SK-N-SH (cell line): Measurements from ENCODE around the gene EXOC3. TPM values are rescaled to one million over a fixed set of nuclear protein-coding genes. Genes with fewer than 3 reads are reported as not detected.

Experiments
- CTCF ChIA-PET: fragments of 300-600, 350-600 bp; formaldehyde crosslinking; extraction: SDS; loops from one replicate; lab custom pipeline; 2021; lab: Yijun Ruan, JAX
- POLR2A ChIA-PET: fragments of 350-600 bp; sonication (Branson Sonifier 250); formaldehyde crosslinking; extraction: SDS; loops from one replicate; lab custom pipeline; 2020; ENCODE audit warnings: antibody characterized with exemption, inconsistent platforms; lab: Yijun Ruan, JAX
- DNase-seq: peaks from one replicate; pipeline ENCODE4 v3.0.0; 2012
- H2AFZ ChIP-seq: fragments of 200-600 bp; sonication (generic); 2 replicates; pipeline ENCODE4 v1.8.1; 2016; ENCODE audit warnings: antibody characterized with exemption, mild to moderate bottlenecking, low read depth
- H3F3A ChIP-seq: fragments of 200-600 bp; sonication (generic); replicated peaks from 2 replicates; pipeline ENCODE3; 2016; ENCODE audit warnings: antibody characterized with exemption, mild to moderate bottlenecking; ENCODE audit not compliant: insufficient read depth
- H3K27ac ChIP-seq, 2 experiments: fragments of 200-500 bp in 1 of 2; fragments of 200-600 bp in 1 of 2; sonication (Bioruptor generic) in 1 of 2; sonication (generic), shearing (Covaris generic) in 1 of 2; 2 replicates each; pipeline versions ENCODE4 v1.5.1 to v1.6.1; 2014 to 2016; ENCODE audit warnings: low read depth in 2 of 2, inconsistent platforms in 1 of 2, low read length in 1 of 2, mild to moderate bottlenecking in 1 of 2, mixed read lengths in 1 of 2
- H3K27me3 ChIP-seq: fragments of 200-600 bp; sonication (generic), shearing (Covaris generic); 2 replicates; pipeline ENCODE4 v1.6.1; 2016; ENCODE audit warnings: mixed run types; ENCODE audit not compliant: insufficient read depth
- H3K36me3 ChIP-seq, 2 experiments: fragments of 200-500 bp in 1 of 2; fragments of 200-600 bp in 1 of 2; sonication (Bioruptor generic) in 1 of 2; sonication (generic) in 1 of 2; replicated peaks in 1 of 2; 2 replicates each; pipeline versions ENCODE3 to v1.5.1; 2014 to 2016; ENCODE audit warnings: low read length in 1 of 2, mild to moderate bottlenecking in 1 of 2; ENCODE audit not compliant: insufficient read depth in 2 of 2, control insufficient read depth in 1 of 2
- H3K4me1 ChIP-seq, 2 experiments: fragments of 200-500 bp in 1 of 2; fragments of 200-600 bp in 1 of 2; sonication (Bioruptor generic) in 1 of 2; sonication (generic), shearing (Covaris generic) in 1 of 2; 2 replicates each; pipeline versions ENCODE4 v1.5.1 to v1.6.1; 2014 to 2016; ENCODE audit warnings: low read depth in 1 of 2, low read length in 1 of 2, mixed run types in 1 of 2; ENCODE audit not compliant: insufficient read depth in 2 of 2, control insufficient read depth in 1 of 2
- H3K4me2 ChIP-seq: fragments of 200-600 bp; sonication (generic), shearing (Covaris generic); 2 replicates; pipeline ENCODE4 v1.6.1; 2017; ENCODE audit warnings: mixed run types
- H3K4me3 ChIP-seq, 2 experiments: fragments of 200-500 bp in 1 of 2; fragments of 200-600 bp in 1 of 2; sonication (Bioruptor generic) in 1 of 2; sonication (generic), shearing (Covaris generic) in 1 of 2; 2 replicates each; pipeline versions ENCODE4 v1.5.1 to v1.8.1; 2014 to 2016; ENCODE audit warnings: low read depth in 2 of 2, inconsistent platforms in 1 of 2, low read length in 1 of 2, mild to moderate bottlenecking in 1 of 2, mixed read lengths in 1 of 2, moderate library complexity in 1 of 2
- H3K79me2 ChIP-seq: fragments of 200-600 bp; sonication (generic); 2 replicates; pipeline ENCODE4 v1.8.1; 2017; ENCODE audit warnings: mild to moderate bottlenecking; ENCODE audit not compliant: insufficient read depth
- H3K9ac ChIP-seq: fragments of 200-600 bp; sonication (generic); 2 replicates; pipeline ENCODE4 v1.6.1; 2017; ENCODE audit warnings: mixed run types
- H3K9me2 ChIP-seq: fragments of 200-600 bp; sonication (generic); 2 replicates; pipeline ENCODE4 v1.6.1; 2017; ENCODE audit warnings: mixed run types
- H3K9me3 ChIP-seq: fragments of 200-600 bp; sonication (generic); 2 replicates; pipeline ENCODE4 v1.6.1; 2017; ENCODE audit warnings: mixed run types, mild to moderate bottlenecking, moderate library complexity
- H4K20me1 ChIP-seq: fragments of 200-600 bp; sonication (generic); 2 replicates; pipeline ENCODE4 v1.6.1; 2017; ENCODE audit warnings: mild to moderate bottlenecking, mixed run types; ENCODE audit not compliant: insufficient read depth
- ELF1 ChIP-seq: IDR thresholded peaks from 2 replicates; pipeline ENCODE4 v1.4.0; 2012
- FOXM1 ChIP-seq: IDR thresholded peaks from 2 replicates; pipeline ENCODE4 v1.4.0; 2012; ENCODE audit warnings: low read depth, mild to moderate bottlenecking
- GABPA ChIP-seq: IDR thresholded peaks from 2 replicates; pipeline ENCODE4 v1.4.0; 2012; ENCODE audit warnings: low read depth, mild to moderate bottlenecking
- IRF3 ChIP-seq: fragments of 150-350 bp; IDR thresholded peaks from 2 replicates; pipeline ENCODE4 v1.6.1; 2016; ENCODE audit warnings: mild to moderate bottlenecking, low read depth, low read length
- MAX ChIP-seq: IDR thresholded peaks from 2 replicates; pipeline ENCODE4 v1.4.0; 2012; ENCODE audit warnings: low read depth
- MEF2A ChIP-seq: IDR thresholded peaks from 2 replicates; pipeline ENCODE4 v1.4.0; 2012; ENCODE audit warnings: low read depth, borderline replicate concordance
- MXI1 ChIP-seq: IDR thresholded peaks from 2 replicates; pipeline ENCODE4 v1.6.1; 2012; ENCODE audit warnings: mild to moderate bottlenecking, low read depth, low read length, improper control_type of control experiment
- NFIC ChIP-seq: IDR thresholded peaks from 2 replicates; pipeline ENCODE4 v1.4.0; 2012; ENCODE audit warnings: borderline replicate concordance
- NRF1 ChIP-seq: IDR thresholded peaks from 2 replicates; pipeline ENCODE4 v1.6.1; 2012; ENCODE audit warnings: low read depth, mild to moderate bottlenecking, low read length
- POLR2AphosphoS5 ChIP-seq: IDR thresholded peaks from 2 replicates; pipeline ENCODE4 v1.6.1; 2012; ENCODE audit warnings: low read depth, low read length
- REST ChIP-seq: IDR thresholded peaks from 2 replicates; pipeline ENCODE4 v1.6.1; 2012; ENCODE audit warnings: mild to moderate bottlenecking, low read depth, low read length, moderate library complexity
- RFX5 ChIP-seq: IDR thresholded peaks from 2 replicates; pipeline ENCODE4 v1.6.1; 2012; ENCODE audit warnings: mild to moderate bottlenecking, improper control_type of control experiment, low read length
- SIN3A ChIP-seq: IDR thresholded peaks from 2 replicates; pipeline ENCODE4 v1.6.1; 2012; ENCODE audit warnings: low read depth, mild to moderate bottlenecking, low read length, moderate library complexity, borderline replicate concordance
- TAF1 ChIP-seq: IDR thresholded peaks from 2 replicates; pipeline ENCODE4 v1.6.1; 2012; ENCODE audit warnings: low read depth, mild to moderate bottlenecking, low read length, moderate library complexity, borderline replicate concordance
- TCF12 ChIP-seq: IDR thresholded peaks from 2 replicates; pipeline ENCODE4 v1.4.0; 2012
- WGBS: methylation state at CpG from one replicate; pipeline ENCODE4 v1.1.6; 2017; ENCODE audit warnings: low lambda C conversion rate; 5-methylcytosine and 5-hydroxymethylcytosine counted together
- polyA plus RNA-seq, 3 experiments: library from polyadenylated mRNA; depleted of rRNA; stranded (reverse); fragments of >200 nt; gene quantifications; 2 replicates each; pipeline ENCODE4 v1.2.3, GENCODE V29; 2012

The EXOC3 gene
- polyA plus RNA-seq, 1 of the 3 experiments (the other 2 are of a cell fraction), result 25.7 TPM

- no peak overlapping the region for H3K9ac ChIP-seq
- H3K79me2 ChIP-seq, result peaks cover 31% of the 10 kb centered on the region
- ChIA-PET CTCF (interaction anchor here (1.4 to 3.3 kb wide), 2 partner anchors 10 to 12 kb away, joined by 3 to 14 read pairs; no protein-coding TSS in a partner anchor), POLR2A (no interaction called here)
- H3K27ac ChIP-seq, result no peak overlapping the region
- no peaks in the 10 kb centered on the region for H3K9me3 ChIP-seq
- H3K9me2 ChIP-seq, result no peaks in the 10 kb centered on the region
- H3K4me1 ChIP-seq, result no peaks in the 10 kb centered on the region
- H3K27me3 ChIP-seq, result no peaks in the 10 kb centered on the region
- no peak overlapping the region for H2AFZ ChIP-seq
- WGBS, result 88% methylated on average over 16 of the region's 17 CpGs
- TF ChIP-seq SIN3A, result no peak
- no peak for TF ChIP-seq REST
- no peak for TF ChIP-seq POLR2AphosphoS5
- TF ChIP-seq MAX, result no peak
- TF ChIP-seq NFIC, result no peak
- TF ChIP-seq TAF1, result no peak
- no peak for TF ChIP-seq IRF3
- no peak for TF ChIP-seq NRF1
- no peak for TF ChIP-seq RFX5
- no peak for TF ChIP-seq MEF2A
- TF ChIP-seq FOXM1, result no peak
- TF ChIP-seq TCF12, result no peak
- TF ChIP-seq ELF1, result no peak
- no peak for TF ChIP-seq GABPA
- no peak for TF ChIP-seq MXI1
- no peak overlapping the region for H3K4me2 ChIP-seq
- H3K4me3 ChIP-seq, result no peak overlapping the region
- 0 out of 2 replicates have a peak, but pooled peaks cover 6% of the 10 kb centered on the region for H4K20me1 ChIP-seq
- no peaks in the 10 kb centered on the region for H3F3A ChIP-seq
- peaks cover 30 to 86% of the 10 kb centered on the region in 2 experiments for H3K36me3 ChIP-seq
- DNase-seq, result no peak
Observed at GRCh38 chr5:458547-459353, 15.8 kb downstream of the EXOC3 start.
